RPMI7951 (cell line): ENCODE measurements around the gene TBRG4. TPM values are rescaled to one million over a fixed set of nuclear protein-coding genes. Genes with fewer than 3 reads are reported as not detected.

ENCODE experiments used
- DNase-seq: peaks from one replicate; pipeline ENCODE4 v3.0.0-alpha.2; 2012; ENCODE audit warnings: low read depth
- total RNA-seq: library from RNA; depleted of rRNA; stranded (reverse); fragments of >200 nt; shearing (Covaris generic); gene quantifications from 2 replicates; pipeline ENCODE4 v1.2.3, GENCODE V29; 2014

TBRG4 gene
- total RNA-seq, 1 experiment from 2014 or later = 94.0 TPM

- no peak for DNase-seq
Measured at GRCh38 chr7:45088821-45089340, 22.6 kb downstream of the TBRG4 start, which contains the start of gene NACAD. Gene NACAD (minus strand): TSS chr7:45088969. CDS start chr7:45088894, 75 bp downstream.

DNA sequence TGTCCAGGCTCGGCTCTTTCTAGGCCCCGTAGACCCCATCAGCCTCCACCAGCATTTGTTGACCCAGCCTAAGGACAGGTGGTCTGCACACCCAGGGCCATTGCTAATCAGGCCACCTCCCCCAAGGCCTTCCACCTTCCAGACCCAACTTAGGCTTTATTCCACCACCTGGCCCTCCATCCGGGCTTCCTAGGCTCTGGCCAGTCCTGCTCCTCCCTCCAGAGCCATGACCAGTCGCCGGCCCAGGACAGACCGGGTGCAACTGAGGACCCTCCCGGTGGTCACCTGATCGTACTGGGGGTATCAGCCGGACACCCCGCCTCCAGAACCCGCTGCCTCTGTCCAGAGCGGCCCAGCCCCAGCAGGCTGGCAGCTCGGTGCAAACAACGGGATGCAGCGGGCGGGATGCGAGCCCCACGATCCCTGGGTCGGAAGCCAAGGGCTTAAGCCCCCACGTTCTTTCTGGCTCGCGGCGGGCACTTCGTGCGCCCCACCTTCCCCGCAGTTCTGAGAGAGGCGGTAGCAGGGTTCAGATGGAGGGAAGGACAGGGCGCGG is 23.3 kb downstream of the TBRG4 start:
- no peak for DNase-seq

DNA sequence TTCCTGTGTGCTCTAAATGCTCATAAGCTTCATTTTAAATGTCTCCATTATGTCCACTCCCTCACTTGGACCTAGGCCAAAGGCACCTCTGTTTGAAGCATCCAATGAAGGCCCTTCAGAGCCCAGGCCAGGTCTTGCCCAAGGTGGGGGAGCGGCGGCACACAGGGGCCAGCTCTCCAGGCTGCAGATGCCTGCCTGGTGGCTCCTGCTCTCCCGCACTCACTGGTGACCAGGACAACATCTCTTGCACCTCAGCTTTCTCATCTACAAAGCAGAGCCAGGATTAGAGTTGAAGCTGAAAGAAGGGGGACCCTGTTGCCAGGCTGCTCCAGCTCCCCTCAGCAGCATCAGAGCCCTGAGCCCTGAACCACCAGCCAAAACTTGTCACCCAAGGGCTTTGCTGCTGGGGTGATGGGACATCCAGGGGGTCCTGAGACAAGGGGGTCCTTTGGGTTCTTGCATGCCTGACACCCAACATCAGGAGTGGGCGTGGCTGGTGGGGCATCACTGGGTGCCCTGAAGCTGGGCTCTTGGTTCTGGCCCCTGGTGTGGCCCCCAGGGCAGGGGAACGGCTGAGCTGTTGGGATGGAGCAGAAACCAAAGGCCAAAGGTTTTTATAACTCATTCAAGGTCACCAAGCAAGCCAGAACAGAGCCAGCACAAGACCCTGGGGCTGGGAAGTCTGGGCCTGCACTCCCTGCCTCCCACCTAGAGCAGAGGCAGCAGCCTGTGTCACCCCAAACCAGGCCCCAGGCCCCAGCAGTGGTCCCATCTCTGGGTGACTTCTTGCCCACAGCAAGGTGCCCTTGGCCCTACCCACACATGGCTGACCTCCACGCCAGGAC is 24.0 kb downstream of the TBRG4 start:
- no peak for DNase-seq

GRCh38 chr7:45086331-45087065 is 25.0 kb downstream of the TBRG4 start:
- no peak for DNase-seq

DNA sequence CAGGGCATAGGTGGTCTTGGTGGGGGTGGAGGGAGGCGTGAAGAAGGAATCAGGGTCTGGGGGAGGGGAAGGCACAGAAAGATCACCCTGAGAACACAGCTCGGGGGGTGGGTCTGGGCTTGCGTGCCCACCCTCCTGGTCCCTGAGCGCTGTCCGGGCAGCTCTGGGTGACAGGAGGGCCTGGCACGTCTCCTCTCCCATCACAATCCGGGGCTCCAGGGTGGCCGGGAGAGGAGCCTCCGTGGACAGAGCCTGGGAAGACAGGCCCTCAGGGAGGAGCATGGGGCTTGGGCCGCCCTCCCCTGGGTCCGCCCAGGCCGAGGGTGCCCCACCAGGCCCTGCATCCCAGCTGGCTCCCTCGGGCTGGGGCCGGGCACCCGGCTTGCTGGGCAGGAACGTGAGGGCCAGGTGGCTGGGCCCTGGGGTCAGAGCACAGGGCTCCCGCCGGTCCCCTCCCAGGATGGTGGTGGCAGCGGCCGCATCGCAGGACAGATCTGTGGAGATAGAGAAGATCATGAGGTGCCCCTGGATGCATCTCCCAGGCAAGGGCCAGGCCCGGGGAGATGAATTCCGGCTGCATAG is 25.8 kb downstream of the TBRG4 start:
- no peak for DNase-seq

- DNase-seq = no peak
Measured at GRCh38 chr7:45084901-45085618, 26.4 kb downstream of the TBRG4 start.

GRCh38 chr7:45084336-45084735 is 27.2 kb downstream of the TBRG4 start:
- no peak for DNase-seq

- no peak for DNase-seq
Measured at GRCh38 chr7:45082831-45083331, 28.6 kb downstream of the TBRG4 start.

- DNase-seq = peak; percentile 55
Measured at GRCh38 chr7:45082031-45082830, 29.3 kb downstream of the TBRG4 start.

- no peak for DNase-seq
Measured at GRCh38 chr7:45081670-45081974, 29.9 kb downstream of the TBRG4 start.

- DNase-seq = no peak
Measured at GRCh38 chr7:45080958-45081669, 30.4 kb downstream of the TBRG4 start.

DNA sequence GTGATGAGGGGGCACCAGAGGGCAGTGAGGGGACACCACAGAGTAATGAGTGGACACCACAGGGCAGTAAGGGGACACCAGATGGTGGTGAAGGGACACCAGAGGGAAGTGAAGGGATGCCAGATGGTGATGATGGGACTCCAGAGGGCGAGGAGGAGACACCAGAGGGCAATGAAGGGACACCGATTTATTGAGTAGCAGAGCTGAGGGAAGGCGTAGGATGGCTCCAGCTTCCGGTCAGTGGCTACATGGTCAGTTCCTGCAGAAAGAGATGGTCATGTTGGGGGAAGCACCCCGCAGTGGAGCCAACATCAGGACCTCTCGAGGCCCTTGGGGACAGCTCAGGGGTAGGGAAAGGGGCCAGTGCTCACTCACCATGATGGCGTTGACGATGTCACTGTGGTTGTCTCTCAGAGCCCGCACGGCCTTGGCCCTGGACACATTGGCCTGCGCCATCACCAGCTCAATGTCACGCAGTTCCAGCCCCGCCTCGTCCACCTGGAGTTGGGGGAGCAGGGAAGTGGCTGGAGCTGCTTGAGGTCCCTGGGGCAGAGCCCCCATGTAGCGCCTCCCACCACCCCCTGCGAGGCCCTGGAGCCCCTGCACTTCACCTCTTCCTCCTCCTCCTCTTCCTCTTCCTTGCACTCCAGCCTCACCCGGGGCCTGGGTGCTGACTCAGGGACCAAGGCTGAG is 31.1 kb downstream of the TBRG4 start:
- peak; percentile 29 for DNase-seq

- DNase-seq = no peak
Measured at GRCh38 chr7:45078125-45078681, 33.3 kb downstream of the TBRG4 start.

GRCh38 chr7:45077579-45077978 is 33.9 kb downstream of the TBRG4 start:
- DNase-seq = no peak

DNA sequence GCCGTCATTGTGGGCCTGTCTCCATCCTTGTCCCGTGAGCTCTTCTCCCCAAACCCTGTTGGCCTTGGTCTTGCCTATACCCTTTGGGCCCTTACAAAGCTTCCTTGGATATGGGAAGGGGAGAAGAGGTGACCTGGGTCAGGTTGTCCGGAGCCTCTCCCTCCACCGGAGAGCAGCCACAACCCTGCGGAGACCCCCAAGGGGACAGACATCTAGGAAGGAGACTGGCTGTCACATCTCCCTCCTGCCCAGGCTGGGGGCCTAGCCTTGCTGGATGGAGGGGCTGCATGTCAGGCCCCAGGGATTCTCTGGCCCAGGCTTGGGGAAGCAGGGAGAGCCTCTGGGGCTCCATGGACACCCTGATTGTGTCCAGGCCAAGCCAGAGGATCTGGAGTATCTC is 34.6 kb downstream of the TBRG4 start:
- DNase-seq = no peak

DNA sequence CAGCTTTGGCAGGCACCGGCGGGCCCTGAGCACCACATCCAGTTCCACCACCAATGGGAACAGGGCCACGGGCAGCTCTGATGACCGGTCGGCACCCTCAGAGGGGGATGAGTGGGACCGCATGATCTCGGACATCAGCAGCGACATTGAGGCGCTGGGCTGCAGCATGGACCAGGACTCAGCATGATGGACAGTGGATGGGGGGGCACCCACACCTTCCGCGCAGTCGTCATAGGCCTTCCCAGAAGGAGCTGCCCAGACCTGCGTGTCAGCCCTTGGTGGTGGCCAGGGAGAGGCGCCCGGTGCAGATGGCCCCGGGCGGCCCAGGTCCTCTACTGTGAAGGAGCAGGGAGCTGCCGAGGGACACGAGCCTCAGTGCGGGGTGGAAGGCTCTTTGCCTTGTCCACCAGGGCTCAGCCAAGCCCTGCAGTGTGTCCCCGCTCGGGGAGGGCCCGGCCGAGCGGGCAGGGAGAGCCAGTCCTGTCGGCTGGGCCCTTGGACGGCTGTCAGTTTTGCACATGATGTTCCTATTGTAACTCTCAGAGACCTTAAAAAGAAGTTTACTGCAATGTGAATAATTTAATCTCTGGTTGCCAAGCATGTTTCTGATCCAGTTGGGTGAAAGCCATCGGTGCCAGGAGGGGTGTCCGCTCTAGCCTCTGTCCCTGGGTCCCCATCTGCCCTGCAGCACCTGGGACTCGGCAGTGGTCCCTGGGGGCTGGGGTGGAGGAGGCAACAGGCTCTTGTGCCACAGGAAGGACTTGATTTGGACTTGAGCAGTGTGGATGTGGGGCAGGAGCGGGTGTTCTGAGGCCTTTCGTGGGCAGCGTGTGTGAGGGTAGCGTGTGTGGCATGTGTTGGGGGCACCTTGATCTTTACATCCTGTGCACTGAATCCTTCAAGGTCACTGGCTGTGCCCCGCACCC is 35.4 kb downstream of the TBRG4 start:
- DNase-seq = no peak

- no peak for DNase-seq
Measured at GRCh38 chr7:45075355-45075644, 36.2 kb downstream of the TBRG4 start.
